GM18951 (cell line): ENCODE measurements around the gene NOS1AP.

Experiments used
- POLR2A ChIP-seq: IDR thresholded peaks from 4 replicates; pipeline ENCODE4 v1.6.1; 2011; ENCODE audit warnings: mild to moderate bottlenecking; ENCODE audit not compliant: insufficient read length, insufficient read depth; ENCODE audit errors: extremely low read depth
- in situ Hi-C: fragments of 300-500 bp; cut with MboI; formaldehyde crosslinking; loops from one replicate; pipeline ENCODE4 v1.12.0; 2022; ENCODE audit warnings: low sequenced_read_pairs, mixed read lengths, inconsistent platforms; ENCODE audit not compliant: unreplicated experiment

NOS1AP gene

DNA sequence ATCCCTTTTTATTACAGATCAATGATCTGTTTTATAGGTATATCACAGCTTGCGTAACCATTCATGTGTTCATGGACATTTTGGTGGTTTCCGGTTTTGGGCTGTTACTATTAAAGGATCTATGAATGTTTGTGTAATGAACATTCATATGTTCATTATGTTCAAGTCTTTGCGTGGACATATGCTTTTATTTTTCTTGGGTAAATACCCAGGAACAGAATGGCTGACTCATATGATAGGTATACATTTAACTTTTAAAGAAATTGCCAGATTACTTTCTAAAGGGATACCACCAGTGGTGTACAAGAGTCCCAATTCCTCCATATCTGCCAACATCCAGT is 233.5 kb downstream of the NOS1AP start:
- in situ Hi-C loops: no loop called here
- TF ChIP-seq POLR2A: no peak

DNA sequence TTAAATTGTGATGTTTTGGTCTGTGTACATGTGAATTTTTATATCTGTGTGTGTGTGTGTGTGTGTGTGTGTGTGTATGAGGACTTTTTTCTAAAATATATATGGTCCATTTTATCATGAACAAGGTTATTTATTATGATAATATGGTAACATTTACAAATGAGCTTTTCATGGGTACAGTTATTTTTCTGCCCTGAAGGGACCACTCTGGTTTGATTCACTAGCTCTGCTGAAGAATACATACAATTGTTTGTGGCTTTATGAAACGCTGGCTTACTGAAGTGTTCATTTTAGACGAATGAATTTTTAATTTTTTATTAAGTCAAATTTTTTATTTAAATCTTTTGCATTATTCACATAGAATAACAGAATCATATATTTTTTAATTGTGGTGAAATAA is 235.2 kb downstream of the NOS1AP start:
- no peak for TF ChIP-seq POLR2A
- in situ Hi-C loops: no loop called here

DNA sequence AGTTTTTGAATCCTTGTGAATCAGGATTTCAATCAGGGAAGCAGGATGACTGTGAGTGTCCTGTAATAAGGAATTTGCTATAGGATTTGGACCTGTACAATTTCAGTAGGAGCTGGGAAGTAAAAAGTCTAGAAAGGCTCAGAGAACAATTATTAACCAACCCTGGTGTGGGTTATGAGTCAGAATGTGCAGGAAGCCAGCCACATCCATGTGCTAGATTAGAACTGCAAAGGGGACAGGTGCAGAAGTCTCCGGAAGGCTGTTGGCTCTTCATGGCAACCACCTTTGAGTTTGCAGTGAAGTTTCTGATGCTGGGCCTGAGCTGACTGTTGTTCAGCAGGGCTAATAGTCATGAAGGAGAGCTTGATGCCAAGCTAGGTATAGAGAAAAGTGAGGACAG is 236.5 kb downstream of the NOS1AP start:
- TF ChIP-seq POLR2A: no peak
- in situ Hi-C loops: no loop called here

DNA sequence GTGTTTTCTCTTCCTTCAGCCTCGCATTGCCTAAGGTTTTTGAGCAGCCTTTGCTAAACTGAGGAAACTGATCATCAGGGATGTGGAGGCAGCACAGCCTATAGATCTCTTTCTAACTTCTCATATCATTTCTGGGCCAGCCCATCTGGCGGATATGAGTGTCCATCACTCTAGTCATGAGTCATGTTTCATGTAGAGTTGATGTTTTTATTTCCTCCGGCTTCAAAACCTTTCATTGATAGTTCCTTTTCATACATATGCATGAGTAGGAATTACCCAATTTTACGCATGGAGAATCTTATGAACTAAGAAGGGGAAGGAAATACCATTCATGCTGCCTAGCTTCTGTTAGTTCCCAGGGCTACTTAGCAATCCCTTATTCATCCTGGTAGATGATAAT is 240.8 kb downstream of the NOS1AP start:
- in situ Hi-C loops: no loop called here
- no peak for TF ChIP-seq POLR2A

DNA sequence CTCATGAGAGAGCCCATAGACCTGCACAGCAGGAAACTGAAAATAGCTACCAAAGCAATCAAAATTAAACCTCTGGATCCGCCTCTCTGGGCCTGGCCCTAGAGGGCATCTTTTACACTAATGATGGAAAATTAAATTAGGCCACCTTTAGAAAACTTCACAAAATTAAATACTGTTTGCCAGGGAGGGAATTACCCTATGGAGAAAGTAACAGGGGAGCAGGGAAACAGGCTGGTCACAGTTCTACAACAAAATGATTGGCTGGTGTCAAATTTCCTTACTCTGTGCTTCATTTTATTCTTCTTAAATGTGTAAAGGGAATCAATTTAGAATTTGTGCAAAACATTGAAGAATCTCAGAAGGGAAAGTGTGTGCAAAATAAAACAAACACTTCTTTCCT is 244.7 kb downstream of the NOS1AP start:
- no peak for TF ChIP-seq POLR2A
- in situ Hi-C loops: no loop called here

DNA sequence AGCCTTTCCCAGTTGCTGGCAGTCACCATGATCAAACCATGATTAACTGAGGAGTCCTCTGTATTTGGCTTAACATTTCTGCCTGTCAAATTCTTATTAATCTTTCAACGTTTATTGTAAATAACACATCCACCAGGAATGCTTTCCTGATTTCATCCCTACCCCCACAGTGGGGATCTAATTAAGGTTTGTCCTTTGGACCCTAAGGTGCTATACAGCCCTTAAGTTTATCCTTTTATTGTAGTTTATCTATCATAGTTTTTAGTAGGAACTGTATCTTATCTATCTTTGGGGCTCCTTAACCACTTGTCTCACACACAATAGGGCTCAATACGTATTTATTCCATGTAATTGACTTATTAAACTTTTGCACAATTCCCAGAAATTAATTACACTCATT is 246.2 kb downstream of the NOS1AP start:
- in situ Hi-C loops: no loop called here
- no peak for TF ChIP-seq POLR2A

DNA sequence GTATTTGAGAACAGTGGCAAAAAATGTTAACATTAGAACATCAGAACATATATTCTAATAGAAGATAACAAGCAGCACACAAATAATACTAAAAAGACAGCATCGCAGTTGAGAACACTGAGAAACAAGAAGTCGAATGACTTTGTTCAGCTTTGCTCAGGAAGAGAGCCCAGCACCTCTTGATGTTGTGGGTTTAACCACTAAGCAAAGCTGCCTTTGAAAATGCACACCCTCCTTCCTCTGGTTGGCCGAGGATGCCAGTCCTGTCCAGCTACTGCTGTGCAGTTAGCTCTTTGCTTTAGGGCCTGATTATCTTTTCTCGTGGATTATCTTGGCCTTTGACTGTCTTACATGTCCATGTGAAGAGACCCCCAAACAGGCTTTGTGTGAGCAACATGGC is 246.7 kb downstream of the NOS1AP start:
- in situ Hi-C loops: no loop called here
- no peak for TF ChIP-seq POLR2A

DNA sequence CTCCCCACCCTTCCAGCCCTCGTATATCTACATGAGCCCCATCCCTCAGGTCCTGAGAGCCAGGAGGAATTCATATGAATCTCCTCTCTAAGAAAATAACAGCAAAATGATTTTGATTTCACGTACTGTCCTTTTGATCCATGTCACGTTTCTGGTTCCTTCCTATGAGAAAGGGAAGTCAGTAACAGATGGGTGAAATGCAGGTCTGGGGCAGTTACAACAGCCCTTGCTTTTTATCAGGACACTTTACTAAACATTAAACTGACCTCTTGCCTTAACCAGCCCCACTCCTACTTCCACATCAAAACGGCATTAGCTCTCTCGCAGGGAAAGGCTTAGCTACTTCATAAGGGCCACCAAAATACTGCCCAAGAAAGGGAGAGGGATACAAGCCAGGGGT is 248.1 kb downstream of the NOS1AP start:
- no peak for TF ChIP-seq POLR2A

DNA sequence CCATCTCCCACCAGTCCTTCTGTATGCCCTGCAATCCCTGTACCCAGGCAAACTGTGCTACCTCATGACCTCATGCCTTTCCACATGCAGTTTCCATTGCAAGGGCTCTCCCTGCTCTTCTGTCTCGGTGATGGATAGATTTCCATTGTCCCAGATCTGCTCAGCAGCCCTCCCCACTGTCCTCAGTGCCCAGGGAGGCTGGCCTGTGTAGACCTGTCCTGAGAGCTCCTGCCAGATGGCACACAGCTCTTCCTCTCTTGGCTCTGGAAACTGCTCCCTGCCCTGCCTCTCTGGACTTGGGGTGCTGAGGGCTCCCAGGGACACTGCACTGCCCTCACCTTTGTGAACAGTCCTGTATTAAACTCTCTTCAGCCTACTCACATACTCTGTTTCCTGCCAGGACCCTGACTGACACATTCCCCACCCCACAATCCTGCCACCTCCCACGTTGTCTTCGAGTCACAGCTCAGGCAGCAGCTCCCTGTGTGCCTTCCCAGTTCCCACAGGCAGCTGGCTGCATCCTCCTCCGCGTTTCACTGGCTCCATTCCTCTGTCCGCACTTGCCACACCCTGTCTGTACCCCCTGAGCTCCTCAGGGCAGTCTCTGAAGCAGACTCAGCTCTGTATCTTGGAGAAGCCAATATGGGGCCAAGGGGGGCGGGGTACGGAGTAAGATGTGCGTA is 250.1 kb downstream of the NOS1AP start:
- in situ Hi-C loops: no loop called here
- no peak for TF ChIP-seq POLR2A

More for the DNA sequence above, 248.1 kb downstream of the NOS1AP start:
- in situ Hi-C loops: no loop called here

DNA sequence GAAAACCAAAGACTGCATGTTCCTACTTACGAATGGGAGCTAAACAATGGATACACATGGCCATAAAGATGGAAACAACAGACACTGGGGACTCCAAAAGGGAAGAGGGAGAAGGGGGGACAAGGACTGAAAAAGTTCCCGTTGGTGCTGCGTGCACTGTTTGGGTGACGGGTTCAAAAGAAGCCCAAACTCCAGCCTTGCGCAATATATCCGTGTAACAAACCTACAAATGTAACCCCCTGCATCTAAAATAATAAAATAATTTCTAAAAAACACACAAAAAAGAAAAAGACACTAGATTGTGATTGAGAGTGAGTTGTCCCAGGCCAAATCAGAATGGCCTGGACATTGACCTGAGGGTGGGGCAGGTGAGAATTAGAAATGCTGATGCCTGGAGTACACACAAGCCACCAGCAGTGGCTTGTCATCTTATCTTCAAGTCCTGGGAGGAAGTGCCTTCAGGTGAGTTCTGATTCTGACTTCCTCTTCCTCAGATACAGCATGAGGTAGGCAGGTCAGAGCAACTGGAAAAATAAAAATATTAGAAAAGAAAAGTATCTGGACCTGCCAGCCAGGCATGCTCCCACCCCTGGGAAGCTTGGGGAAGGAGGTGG is 252.4 kb downstream of the NOS1AP start:
- no peak for TF ChIP-seq POLR2A
- in situ Hi-C loops: no loop called here

DNA sequence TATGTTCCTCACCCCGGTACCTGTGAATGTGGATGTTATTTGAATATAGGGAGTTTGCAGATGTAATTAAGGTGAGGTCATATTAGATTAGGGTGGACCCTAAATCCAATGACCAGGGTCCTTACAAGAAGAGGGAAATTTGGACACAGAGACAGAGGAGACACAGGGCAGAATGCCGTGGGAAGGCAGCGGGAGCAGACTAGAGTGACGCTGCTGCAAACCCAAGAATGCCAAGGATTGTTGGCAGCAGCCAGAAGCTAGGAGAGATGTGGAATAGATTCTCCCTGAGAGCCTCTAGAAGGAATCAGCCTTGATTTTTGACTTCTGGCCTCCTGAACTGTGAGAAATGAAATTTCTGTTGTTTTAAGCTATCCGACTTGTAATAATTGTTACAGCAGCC is 253.5 kb downstream of the NOS1AP start:
- in situ Hi-C loops: no loop called here
- no peak for TF ChIP-seq POLR2A

DNA sequence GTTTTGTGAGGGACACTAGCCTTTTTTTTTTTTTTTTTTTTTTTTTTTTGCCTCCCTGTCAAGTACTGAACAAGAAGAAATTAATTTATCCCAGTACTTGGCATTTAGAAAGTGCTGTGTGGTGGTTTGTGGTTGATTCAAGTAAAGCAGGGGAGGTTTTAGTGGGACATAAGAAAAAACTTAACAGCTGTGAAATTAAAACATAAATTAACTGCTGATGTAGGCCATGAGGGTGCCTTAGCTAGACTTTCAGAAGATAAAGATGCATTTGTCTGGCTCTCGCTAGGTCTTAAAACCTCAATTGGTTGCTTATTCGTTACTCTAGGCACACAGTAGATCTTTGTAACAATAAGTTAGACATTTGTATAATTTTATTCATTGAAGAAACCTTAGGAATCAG is 254.9 kb downstream of the NOS1AP start:
- no peak for TF ChIP-seq POLR2A
- in situ Hi-C loops: no loop called here

DNA sequence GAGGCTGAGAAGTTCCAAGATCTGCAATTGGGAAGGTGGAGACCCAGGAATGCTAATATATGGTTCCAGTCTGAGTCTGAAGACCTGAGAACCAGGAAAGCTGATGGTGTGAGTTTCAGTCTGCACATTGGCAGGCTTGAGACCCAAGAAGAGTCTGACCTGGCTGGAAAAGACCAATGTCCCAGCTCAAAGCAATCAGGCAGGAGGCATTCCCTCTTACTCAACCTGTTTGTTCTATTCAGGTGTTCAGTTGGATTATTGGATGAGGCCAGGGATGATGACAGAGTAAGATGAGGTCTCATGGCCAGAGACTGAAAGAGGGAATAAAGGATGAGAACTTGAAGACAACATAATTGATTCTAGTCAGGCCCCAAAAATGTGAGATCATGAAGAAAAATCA is 257.1 kb downstream of the NOS1AP start:
- TF ChIP-seq POLR2A: no peak
- in situ Hi-C loops: no loop called here

DNA sequence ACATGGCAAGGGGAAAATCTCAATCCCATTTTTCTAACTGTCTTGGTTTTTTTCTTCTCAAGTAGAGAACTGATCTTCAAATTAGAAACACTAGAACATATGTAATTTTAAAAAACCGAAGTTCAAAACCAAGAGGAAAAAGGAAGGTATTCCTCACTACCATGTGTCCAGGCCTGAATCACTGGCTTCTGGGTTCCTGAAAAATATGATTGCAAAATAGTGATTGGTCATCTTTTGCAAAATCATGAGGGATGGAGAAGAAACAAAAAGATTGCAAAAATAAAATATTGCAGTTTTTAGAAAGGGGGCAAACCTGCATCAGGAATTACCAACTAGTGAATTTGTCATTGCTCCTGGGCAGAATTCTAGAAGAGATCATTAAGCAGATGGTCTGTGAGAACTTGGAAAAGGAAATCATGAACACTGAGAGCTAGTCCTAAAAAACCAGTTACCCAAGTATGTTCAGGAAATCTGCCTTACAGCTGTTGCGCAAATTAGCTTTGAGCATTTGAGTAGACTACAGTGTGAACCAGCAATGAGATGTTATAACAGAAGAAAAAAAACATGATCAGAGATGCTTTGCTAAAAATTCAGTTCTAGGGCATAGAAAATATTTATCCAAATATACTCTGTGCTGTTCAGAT is 257.8 kb downstream of the NOS1AP start:
- in situ Hi-C loops: no loop called here
- no peak for TF ChIP-seq POLR2A

DNA sequence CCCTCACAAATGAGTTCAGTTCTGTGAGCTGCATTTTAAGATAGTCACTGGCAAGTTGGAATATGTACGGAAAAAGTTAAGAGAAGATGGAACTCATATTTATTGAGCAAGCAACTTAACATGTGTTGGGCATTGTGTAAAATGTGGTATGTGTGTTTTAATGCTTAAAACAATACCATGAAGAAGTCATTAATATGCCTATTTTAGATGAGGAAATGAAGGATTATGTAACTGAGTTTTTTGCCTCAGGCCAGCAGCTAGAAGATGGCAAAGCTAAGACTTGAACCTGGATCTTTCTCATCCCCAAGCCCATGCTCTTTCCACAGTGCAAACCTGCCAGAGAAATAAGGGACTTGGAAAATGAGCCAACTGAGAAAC is 258.3 kb downstream of the NOS1AP start:
- in situ Hi-C loops: no loop called here
- no peak for TF ChIP-seq POLR2A

DNA sequence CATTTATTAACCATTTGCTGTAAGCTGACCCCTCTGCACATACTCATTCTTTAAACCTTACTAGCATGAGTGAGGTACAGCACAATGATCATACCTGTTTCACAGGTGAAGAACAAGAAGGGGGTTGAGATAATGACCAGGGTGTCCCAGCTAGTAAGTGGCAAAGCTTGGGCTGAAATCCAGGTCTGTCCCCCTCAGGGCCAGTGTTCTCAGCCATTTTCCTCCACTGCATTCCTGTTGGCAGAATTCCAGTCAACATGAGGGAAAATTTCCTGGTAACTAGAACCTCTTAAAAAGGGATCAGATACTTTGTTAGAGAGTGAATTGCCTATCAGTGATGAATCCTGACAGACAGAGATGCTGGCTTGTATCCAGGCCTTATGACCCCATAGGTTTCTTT is 259.0 kb downstream of the NOS1AP start:
- TF ChIP-seq POLR2A: no peak
- in situ Hi-C loops: no loop called here
